Occipital lobe (tissue), 2 donors: Measurements from ENCODE around the gene BCAR3. TPM values are rescaled to one million over a fixed set of nuclear protein-coding genes. Genes with fewer than 3 reads are reported as not detected.
"Not testable (repeated sequence)": the region's sequence is repeated elsewhere in the genome, so short reads cannot be mapped to it uniquely, and the experiment has no call there.

Experiments
- DNase-seq: peaks from one replicate; lab custom pipeline; 2025; lab: John Stamatoyannopoulos, UW
- total RNA-seq: library from RNA; depleted of rRNA; stranded (reverse); fragments of >200 nt; gene quantifications from one replicate; pipeline ENCODE4 v1.2.3, GENCODE V29; 2014

The BCAR3 gene
- total RNA-seq, 1 donor from 2014 or later = 5.9 TPM

GRCh38 chr1:93553886-93554490 is 127.6 kb downstream of the BCAR3 start:
- DNase-seq = not testable (repeated sequence)

- DNase-seq = no peak
Observed at GRCh38 chr1:93552741-93553455, 128.7 kb downstream of the BCAR3 start.

- no peak for DNase-seq
Observed at GRCh38 chr1:93549811-93550210, 131.8 kb downstream of the BCAR3 start.

- DNase-seq = no peak
Observed at GRCh38 chr1:93549131-93549530, 132.5 kb downstream of the BCAR3 start.

GRCh38 chr1:93546162-93546863 is 135.3 kb downstream of the BCAR3 start:
- DNase-seq = no peak

- DNase-seq = no peak
Observed at GRCh38 chr1:93542398-93542797, 139.2 kb downstream of the BCAR3 start.

GRCh38 chr1:93541045-93541444 is 140.6 kb downstream of the BCAR3 start:
- no peak for DNase-seq

- DNase-seq = no peak
Observed at GRCh38 chr1:93537924-93538323, 143.7 kb downstream of the BCAR3 start.

- no peak for DNase-seq
Observed at GRCh38 chr1:93537396-93537795, 144.2 kb downstream of the BCAR3 start.

- no peak for DNase-seq
Observed at GRCh38 chr1:93533677-93534076, 148.0 kb downstream of the BCAR3 start.

- no peak for DNase-seq
Observed at GRCh38 chr1:93532780-93533378, 148.8 kb downstream of the BCAR3 start.

- DNase-seq = no peak
Observed at GRCh38 chr1:93531193-93531592, 150.4 kb downstream of the BCAR3 start.

GRCh38 chr1:93528412-93528811 is 153.2 kb downstream of the BCAR3 start:
- DNase-seq = no peak

GRCh38 chr1:93526431-93526830 is 155.2 kb downstream of the BCAR3 start:
- DNase-seq = no peak

- DNase-seq = no peak
Observed at GRCh38 chr1:93525431-93525830, 156.2 kb downstream of the BCAR3 start.

GRCh38 chr1:93522721-93523120 is 158.9 kb downstream of the BCAR3 start:
- no peak for DNase-seq

- DNase-seq = no peak
Observed at GRCh38 chr1:93521618-93522017, 160.0 kb downstream of the BCAR3 start.

GRCh38 chr1:93519199-93519829 is 162.3 kb downstream of the BCAR3 start:
- DNase-seq = no peak

GRCh38 chr1:93518516-93518915 is 163.1 kb downstream of the BCAR3 start:
- DNase-seq = no peak

- DNase-seq = no peak
Observed at GRCh38 chr1:93516164-93516563, 165.5 kb downstream of the BCAR3 start.
